Lung (tissue), 12 donors: Measurements from ENCODE around the gene ZNF687. TPM values are rescaled to one million over a fixed set of nuclear protein-coding genes. Genes with fewer than 3 reads are reported as not detected.

Experiments
- ATAC-seq: fragments of 200-7000 bp; cut with Tn5 transposase; one replicate; pipeline ENCODE4 v1.9.1; 2020; ENCODE audit warnings: moderate number of reproducible peaks; ENCODE audit not compliant: insufficient read depth, low FRiP score
- DNase-seq, 3 donors: peaks; one replicate each; pipeline ENCODE4 v3.0.0-alpha.2; 2013 to 2017
- H3K27ac ChIP-seq, 2 donors: one replicate each; pipeline ENCODE4 v1.5.1; 2013; ENCODE audit warnings: mild to moderate bottlenecking in 2 of 2, moderate library complexity in 2 of 2, control low read depth in 1 of 2, inconsistent platforms in 1 of 2, low read depth in 1 of 2, low read length in 1 of 2
- H3K27me3 ChIP-seq, 3 donors: one replicate each; pipeline ENCODE4 v1.5.1; 2013; ENCODE audit warnings: low read length in 2 of 3; ENCODE audit not compliant: control insufficient read depth in 3 of 3, insufficient read depth in 3 of 3
- H3K36me3 ChIP-seq, 4 donors: one replicate each; pipeline ENCODE4 v1.5.1; 2013; ENCODE audit warnings: low read length in 4 of 4, mild to moderate bottlenecking in 1 of 4, moderate library complexity in 1 of 4; ENCODE audit not compliant: control insufficient read depth in 4 of 4, insufficient read depth in 4 of 4
- H3K4me1 ChIP-seq, 5 donors: one replicate each; pipeline ENCODE4 v1.5.1; 2013; ENCODE audit warnings: low read length in 5 of 5, mild to moderate bottlenecking in 2 of 5, moderate library complexity in 1 of 5; ENCODE audit not compliant: control insufficient read depth in 5 of 5, insufficient read depth in 5 of 5
- H3K4me3 ChIP-seq: one replicate; pipeline ENCODE4 v1.5.1; 2013; ENCODE audit warnings: mild to moderate bottlenecking, control low read depth, moderate library complexity
- H3K9ac ChIP-seq, 2 donors: one replicate each; pipeline ENCODE4 v1.5.1; 2013; ENCODE audit warnings: low read length in 2 of 2, control low read depth in 1 of 2; ENCODE audit not compliant: insufficient read depth in 1 of 2
- H3K9me3 ChIP-seq, 4 donors: one replicate each; pipeline ENCODE4 v1.5.1; 2013; ENCODE audit warnings: low read length in 3 of 4, mild to moderate bottlenecking in 1 of 4, moderate library complexity in 1 of 4; ENCODE audit not compliant: control insufficient read depth in 4 of 4, insufficient read depth in 3 of 4
- CTCF ChIP-seq: IDR thresholded peaks from 2 replicates; pipeline ENCODE4 v1.5.1; 2012; ENCODE audit warnings: mild to moderate bottlenecking; ENCODE audit errors: control extremely low read depth, extremely low read depth
- WGBS, 2 donors: extraction: QIAGEN DNeasy Blood & Tissue Kit; methylation state at CpG; one replicate each; pipeline ENCODE4 v1.1.7; 2013; 5-methylcytosine and 5-hydroxymethylcytosine counted together
- polyA plus RNA-seq, 2 donors: library from polyadenylated mRNA; stranded (reverse); fragments of 200-250 nt; gene quantifications; one replicate each; pipeline ENCODE4 v1.2.1, GENCODE V29; 2013
- total RNA-seq, 2 donors: library from RNA; depleted of rRNA in 1 of 2; stranded (reverse); fragments of >200 nt in 1 of 2; gene quantifications; one replicate each; pipeline ENCODE4 v1.2.1, GENCODE V29; 2014 to 2021
- donor health status: control.
- donor health status: control.
- donor health status: Bipolar disorder and iron deficiency.
- donor health status: healthy.
- donor health status: DM: yes; HTN: yes; CAD: no.

The ZNF687 gene
- total and polyA plus RNA-seq, 4 donors, result 9.6 to 31.2 (median 13.8) TPM

GRCh38 chr1:151314137-151314875 lies 32.2 kb downstream of the ZNF687 start:
- Histone ChIP-seq H3K27me3 (no peaks in the 10 kb centered on the region), H3K4me1 (peaks cover 0 to 33% (median 13%) of the 10 kb centered on the region in 5 donors), H3K4me3 (no peak overlapping the region), H3K9ac (peak overlapping the region in 1 of 2 donors; percentile 17), H3K36me3 (peaks cover 2 to 65% (median 40%) of the 10 kb centered on the region in 4 donors), H3K27ac (peak overlapping the region; percentile 27 to 40), H3K9me3 (no peaks in the 10 kb centered on the region)
- TF ChIP-seq CTCF, result no peak
- ATAC-seq, result no peak
- 52 to 71% methylated on average over 3 of the region's 3 CpGs for WGBS, 2 donors
- peak in 2 of 3 donors; percentile 31 to 39 for DNase-seq

DNA sequence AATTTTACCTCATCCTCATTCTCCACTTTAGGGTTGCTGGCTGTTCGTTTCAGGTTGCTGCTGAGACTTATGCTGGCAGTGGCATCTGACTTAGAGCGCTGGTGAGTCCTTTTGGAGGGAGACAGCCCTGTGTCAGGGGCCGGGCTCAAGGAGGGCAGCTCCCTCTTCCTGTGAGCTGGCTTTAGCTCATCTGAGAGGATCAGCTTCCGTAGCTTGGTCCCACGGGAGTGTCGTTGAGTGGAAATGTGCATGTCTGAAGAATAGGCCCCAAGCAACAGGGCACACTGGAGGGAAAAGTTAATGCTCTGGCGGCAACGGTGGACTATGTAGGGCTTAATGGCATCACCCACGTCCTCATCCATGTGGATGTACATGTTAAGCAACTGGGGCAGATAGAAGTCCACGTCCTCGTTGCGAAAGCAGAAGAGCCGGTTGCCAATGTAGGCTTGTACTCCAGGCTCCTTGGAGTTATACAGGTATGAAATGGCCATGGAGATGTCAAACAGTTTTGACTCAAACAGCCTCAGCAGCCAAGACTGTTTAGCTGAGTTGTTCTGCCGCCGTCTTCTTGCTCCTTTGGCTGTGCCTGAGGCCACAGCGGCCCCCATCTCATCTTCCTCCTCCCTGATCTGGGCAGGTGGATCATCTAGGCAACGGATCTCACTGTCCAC lies 33.6 kb downstream of the ZNF687 start:
- Histone ChIP-seq H3K9me3 (no peaks in the 10 kb centered on the region), H3K27ac (no peak overlapping the region), H3K27me3 (no peaks in the 10 kb centered on the region), H3K36me3 (peaks cover 2 to 67% (median 44%) of the 10 kb centered on the region in 4 donors), H3K4me3 (no peak overlapping the region), H3K4me1 (peaks cover 0 to 25% (median 9%) of the 10 kb centered on the region in 5 donors), H3K9ac (no peak overlapping the region)
- no peak for TF ChIP-seq CTCF
- DNase-seq (no peak), ATAC-seq (no peak)
- WGBS, 2 donors, result 86 to 92% methylated on average over 17 of the region's 17 CpGs

DNA sequence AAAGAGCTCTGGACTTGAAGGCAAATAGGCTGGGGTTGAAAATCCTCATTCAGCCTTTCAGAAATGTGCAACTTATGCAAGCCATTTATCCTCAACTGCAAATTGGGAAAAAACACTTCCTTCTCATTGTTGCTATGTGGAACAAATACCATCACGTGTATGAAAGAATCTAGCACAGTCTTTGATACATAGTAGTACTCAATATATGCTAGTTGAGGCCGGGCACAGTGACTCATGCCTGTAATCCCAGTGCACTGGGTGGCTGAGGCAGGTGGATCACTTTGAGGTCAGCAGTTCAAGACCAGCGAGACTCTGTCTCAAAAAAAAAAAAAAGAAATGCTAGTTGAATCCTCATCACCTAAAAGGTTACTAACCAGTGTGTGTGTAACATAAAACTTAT lies 36.9 kb downstream of the ZNF687 start:
- Histone ChIP-seq H3K9me3 (no peaks in the 10 kb centered on the region), H3K27me3 (no peaks in the 10 kb centered on the region), H3K4me1 (peaks cover 0 to 7% (median 6%) of the 10 kb centered on the region in 5 donors), H3K27ac (no peak overlapping the region), H3K9ac (no peak overlapping the region), H3K4me3 (no peak overlapping the region), H3K36me3 (peaks cover 7 to 47% (median 32%) of the 10 kb centered on the region in 4 donors)
- no peak for TF ChIP-seq CTCF
- ATAC-seq (no peak), DNase-seq (no peak)
- WGBS, 2 donors, result 73 to 77% methylated on average over 3 of the region's 3 CpGs
